AG04449 (cell line): Measurements from ENCODE around the gene CCDC57.
A peak's percentile ranks its signal among the peaks of the same experiment; 100 is the strongest.

ENCODE experiments used
- CTCF ChIA-PET: fragments of 350-600 bp; formaldehyde crosslinking; extraction: SDS; loops from one replicate; lab custom pipeline; 2021; ENCODE audit warnings: antibody characterized with exemption; lab: Yijun Ruan, JAX
- POLR2A ChIA-PET: fragments of 400-600, 350-600 bp; formaldehyde crosslinking; extraction: SDS; loops from one replicate; lab custom pipeline; 2020; ENCODE audit warnings: antibody characterized with exemption, inconsistent platforms; lab: Yijun Ruan, JAX
- DNase-seq: peaks from one replicate; pipeline ENCODE4 v3.0.0-alpha.2; 2010; ENCODE audit warnings: low read depth, low spot score
- H3K4me3 ChIP-seq: 2 replicates; pipeline ENCODE4 v1.5.1; 2011; ENCODE audit warnings: low read depth, mild to moderate bottlenecking, control low read depth, low read length
- TF ChIP-seq, protein P1 (sequence below): IDR thresholded peaks from one replicate; pipeline ENCODE4 v1.5.1; 2011; ENCODE audit warnings: mild to moderate bottlenecking, moderate library complexity, low read length, control low read depth, inconsistent platforms; ENCODE audit not compliant: insufficient read depth; ENCODE audit errors: missing control alignments

CCDC57 gene

DNA sequence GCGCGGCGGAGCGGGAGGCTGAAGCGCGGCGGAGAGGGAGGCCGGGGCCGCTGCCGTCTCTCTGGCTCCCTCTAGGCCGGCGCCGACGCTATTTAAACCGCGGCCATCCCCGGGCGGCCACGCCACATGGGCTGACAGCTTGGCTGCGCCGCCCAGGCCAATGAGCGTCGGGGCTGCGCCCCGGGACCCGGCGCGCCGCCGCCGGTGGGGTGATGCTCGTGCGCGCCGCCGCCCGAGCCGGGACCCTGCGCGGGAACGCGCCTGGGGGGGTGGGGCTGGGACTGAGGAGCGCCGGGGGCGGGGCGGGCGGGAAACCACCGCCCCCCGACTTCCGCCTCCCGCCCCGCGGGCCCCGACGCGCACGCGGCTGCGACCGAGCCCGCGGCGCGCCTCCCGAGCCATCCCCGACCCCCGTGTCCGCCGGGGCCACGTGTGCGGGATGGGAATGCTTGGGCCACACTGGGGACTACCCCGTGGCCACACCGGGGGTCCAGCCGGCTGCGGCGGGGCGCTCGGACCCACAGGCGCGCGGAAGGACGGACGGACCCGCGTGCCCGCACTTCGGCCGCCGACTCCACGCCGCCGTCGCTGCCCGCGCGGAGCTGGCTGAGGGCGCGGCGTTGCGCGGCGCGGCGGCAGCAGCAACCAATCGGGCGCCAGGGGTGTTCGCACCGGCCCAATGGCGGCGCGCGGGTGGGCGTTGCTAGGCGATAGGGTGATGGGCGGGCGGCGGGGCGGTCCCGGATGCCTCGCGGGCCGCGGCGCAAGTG lies 114.3 kb downstream of the CCDC57 start, which contains the start of gene FASN:
FASN (minus strand) TSS at position 68 of the 770 bp plus-strand sequence. CDS start 1,791 bp downstream, outside the sequence.
- TF ChIP-seq, protein P1, sequence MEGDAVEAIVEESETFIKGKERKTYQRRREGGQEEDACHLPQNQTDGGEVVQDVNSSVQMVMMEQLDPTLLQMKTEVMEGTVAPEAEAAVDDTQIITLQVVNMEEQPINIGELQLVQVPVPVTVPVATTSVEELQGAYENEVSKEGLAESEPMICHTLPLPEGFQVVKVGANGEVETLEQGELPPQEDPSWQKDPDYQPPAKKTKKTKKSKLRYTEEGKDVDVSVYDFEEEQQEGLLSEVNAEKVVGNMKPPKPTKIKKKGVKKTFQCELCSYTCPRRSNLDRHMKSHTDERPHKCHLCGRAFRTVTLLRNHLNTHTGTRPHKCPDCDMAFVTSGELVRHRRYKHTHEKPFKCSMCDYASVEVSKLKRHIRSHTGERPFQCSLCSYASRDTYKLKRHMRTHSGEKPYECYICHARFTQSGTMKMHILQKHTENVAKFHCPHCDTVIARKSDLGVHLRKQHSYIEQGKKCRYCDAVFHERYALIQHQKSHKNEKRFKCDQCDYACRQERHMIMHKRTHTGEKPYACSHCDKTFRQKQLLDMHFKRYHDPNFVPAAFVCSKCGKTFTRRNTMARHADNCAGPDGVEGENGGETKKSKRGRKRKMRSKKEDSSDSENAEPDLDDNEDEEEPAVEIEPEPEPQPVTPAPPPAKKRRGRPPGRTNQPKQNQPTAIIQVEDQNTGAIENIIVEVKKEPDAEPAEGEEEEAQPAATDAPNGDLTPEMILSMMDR: peak; percentile 76
- DNase-seq: peak; percentile 42
- POLR2A ChIA-PET: interaction anchor here (0.7 to 1.8 kb wide), 14 partner anchors 8 to 143 kb away, joined by 3 to 6 read pairs (median 3); partner anchors contain the start of gene DCXR
- CTCF ChIA-PET: interaction anchor here (1.0 kb wide), 2 partner anchors 60 to 68 kb away, joined by 5 to 8 read pairs; partner anchors contain the start of gene DCXR
- peak within 1 kb of the TSS; percentile 70 for H3K4me3 ChIP-seq

DNA sequence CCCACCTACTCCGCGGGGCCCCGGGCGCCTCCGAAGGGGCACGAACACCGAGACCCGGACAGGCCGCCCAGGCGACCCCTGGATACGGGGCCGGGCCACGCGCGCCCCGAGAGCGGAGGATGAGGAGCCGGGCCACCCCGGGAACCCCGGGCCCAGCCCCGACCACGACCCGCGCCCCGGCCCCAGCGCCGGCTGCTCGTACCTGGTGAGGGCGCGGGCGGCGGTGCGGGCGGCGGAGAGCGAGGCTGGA lies 114.8 kb downstream of the CCDC57 start:
- CTCF ChIA-PET: no interaction called here
- POLR2A ChIA-PET: interaction anchor here (0.7 to 1.8 kb wide), 12 partner anchors 9 to 144 kb away, joined by 3 to 6 read pairs (median 4); partner anchors contain the start of gene DCXR
- peak overlapping the region; percentile 70 for H3K4me3 ChIP-seq
- TF ChIP-seq, protein P1: no peak
- DNase-seq: no peak

DNA sequence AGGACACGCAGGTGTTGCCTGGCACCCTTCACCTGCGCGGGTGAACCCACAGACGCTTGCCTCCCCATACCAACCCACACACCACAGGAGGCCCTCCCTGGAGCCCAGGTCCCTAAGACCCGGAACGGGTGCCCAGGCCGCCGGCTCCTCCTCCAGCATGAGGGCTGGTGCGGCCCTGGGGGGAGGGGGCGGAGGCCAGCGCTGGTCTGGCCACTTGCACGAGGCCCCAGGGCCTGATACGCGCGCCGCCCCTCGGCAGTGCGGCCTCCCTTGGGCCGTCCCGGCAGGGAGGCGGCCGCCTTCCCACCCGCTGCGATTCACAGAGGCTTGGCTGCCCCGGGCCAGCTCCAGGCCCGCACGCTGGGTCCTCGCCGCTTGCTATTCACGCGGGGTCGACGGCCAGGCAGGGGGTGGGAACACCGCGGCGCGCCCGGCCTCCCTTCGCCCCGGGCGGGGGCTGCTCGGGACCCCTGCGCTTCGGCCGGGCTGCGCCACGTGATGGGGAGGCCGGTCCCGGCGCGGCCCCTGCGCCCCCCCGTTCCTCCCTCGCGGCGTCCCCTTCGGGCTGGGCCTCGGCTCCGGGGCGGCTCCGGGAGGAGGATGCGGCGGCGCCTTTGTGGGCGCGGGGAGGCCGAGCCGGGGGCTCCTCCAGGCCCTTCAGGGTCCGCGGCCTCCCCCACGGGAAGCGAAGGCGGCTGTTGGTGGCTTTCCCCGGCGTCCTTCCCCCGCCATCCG lies 115.3 kb downstream of the CCDC57 start:
- POLR2A ChIA-PET: interaction anchor here (0.7 to 1.8 kb wide), 8 partner anchors 9 to 132 kb away, joined by 3 to 6 read pairs (median 4); partner anchors contain the start of genes DCXR and SLC16A3
- no peak for DNase-seq
- H3K4me3 ChIP-seq: peak overlapping the region; percentile 70
- CTCF ChIA-PET: no interaction called here
- TF ChIP-seq, protein P1: no peak

DNA sequence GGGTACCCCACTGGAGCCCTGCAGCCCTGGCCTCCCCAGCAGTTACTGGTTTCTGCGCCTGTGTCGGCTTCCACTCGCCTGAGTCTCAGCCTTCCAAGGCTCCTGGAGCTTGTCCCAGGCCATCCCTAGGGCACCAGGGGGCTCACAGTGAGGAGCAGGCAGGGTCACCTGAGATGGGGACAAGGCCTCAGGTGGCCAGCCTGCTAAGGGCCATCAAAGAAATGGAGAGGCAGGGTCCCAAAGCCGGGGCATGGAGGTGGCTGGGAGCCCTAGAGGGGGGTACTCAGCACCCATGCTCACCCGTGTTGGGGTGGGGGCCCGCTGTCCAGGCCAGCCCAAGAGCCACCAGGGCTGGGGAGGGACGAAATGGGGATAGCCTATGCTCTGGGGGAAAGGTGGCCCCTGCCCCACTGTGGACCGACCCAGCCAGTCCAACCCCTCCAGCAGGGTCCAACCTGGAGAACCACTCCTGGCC lies 115.9 kb downstream of the CCDC57 start:
- ChIA-PET POLR2A (interaction anchor here (0.7 kb wide), 1 partner anchor 132 kb away, joined by 3 read pairs; the partner anchor contains the start of gene SLC16A3), CTCF (no interaction called here)
- DNase-seq: no peak
- H3K4me3 ChIP-seq: peak overlapping the region; percentile 70
- TF ChIP-seq, protein P1: no peak

DNA sequence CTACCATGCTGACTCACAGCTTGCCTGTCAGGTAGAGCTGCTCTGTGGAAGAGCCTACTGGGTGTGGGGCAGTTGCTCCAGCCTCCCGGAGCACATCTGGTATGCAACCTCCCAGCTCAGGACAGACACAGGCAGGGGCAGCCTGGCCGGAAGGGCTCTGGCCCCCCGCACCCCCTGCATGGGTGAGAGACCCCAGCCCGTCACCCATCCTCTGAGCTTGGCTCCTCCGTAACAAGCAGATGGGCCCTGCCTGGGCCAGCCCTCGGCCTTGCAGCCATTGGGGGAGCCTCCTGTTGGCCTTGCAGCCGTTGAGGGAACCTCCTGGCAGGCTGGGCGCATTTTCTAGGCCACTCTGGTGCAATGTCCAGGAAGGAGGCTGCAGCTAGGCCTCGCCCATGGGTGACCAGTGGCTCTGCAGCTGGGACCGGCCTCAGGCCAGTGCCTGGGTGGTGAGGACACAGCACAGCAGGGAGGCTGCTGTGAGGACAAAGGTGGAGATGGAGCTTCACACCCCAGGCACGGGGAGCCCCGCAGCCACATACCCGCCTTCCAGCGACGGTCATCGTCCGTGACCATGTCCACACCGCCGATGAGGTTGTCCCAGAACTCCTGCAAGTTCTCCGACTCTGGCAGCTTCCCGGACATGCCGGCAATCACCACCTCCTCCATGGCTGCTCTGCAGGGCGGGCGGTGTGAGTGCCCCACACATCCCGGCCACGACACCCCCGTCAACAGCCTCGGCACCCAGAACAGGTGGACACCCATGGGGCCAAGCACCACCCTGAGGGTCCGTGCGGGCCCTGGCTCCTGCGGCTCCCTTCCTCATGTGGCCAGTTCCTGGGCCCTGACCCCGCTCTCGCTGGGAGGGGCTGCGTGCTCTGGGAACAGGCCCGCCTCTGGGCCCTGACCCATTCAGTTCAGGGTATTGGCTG lies 116.6 kb downstream of the CCDC57 start:
- TF ChIP-seq, protein P1: no peak
- CTCF ChIA-PET: interaction anchor here (0.9 to 1.2 kb wide), 3 partner anchors 24 to 110 kb away, joined by 3 to 4 read pairs (median 3); no protein-coding TSS in a partner anchor
- DNase-seq: no peak
- POLR2A ChIA-PET: interaction anchor here (0.7 to 1.3 kb wide), 2 partner anchors 30 to 117 kb away, joined by 3 to 4 read pairs; no protein-coding TSS in a partner anchor
- H3K4me3 ChIP-seq: peak overlapping the region; percentile 70
